ENCODE measurements around the gene WASF2.

GRCh38 chr1:27368869-27369582 lies 120.9 kb downstream of the WASF2 start:
- TF ChIP-seq CTCF (IDR thresholded peaks at IDR 0.05; ENCODE audit: insufficient read depth, low read length, poor library complexity, severe bottlenecking), result no peak
- TF ChIP-seq EZH2phosphoT487 (conservative IDR thresholded peaks at IDR 0.05; ENCODE audit: low read length), result no peak

Measured in SU-DHL-6 (cell line).